Muscle of back (tissue), 11 donors: ENCODE measurements around the gene SLC22A4. TPM values are rescaled to one million over a fixed set of nuclear protein-coding genes. Genes with fewer than 3 reads are reported as not detected.

Experiments
- DNase-seq, 3 donors: peaks; one replicate each; pipeline versions ENCODE4 v3.0.0 to v3.0.0-alpha.2; 2013
- polyA plus RNA-seq, 10 donors: library from polyadenylated mRNA; unstranded; fragments of 120-200 nt; gene quantifications; one replicate each; pipeline ENCODE4 v1.2.1, GENCODE V29; 2013; ENCODE audit not compliant: insufficient read length in 10 of 10

SLC22A4 gene
- polyA plus RNA-seq, 10 donors = 2.9 to 5.2 (median 3.5) TPM

GRCh38 chr5:132261881-132262845 lies 32.0 kb upstream of the SLC22A4 start:
- no peak for DNase-seq

GRCh38 chr5:132262882-132263547 lies 31.2 kb upstream of the SLC22A4 start:
- DNase-seq = no peak

GRCh38 chr5:132263548-132264261 lies 30.5 kb upstream of the SLC22A4 start:
- peak in 2 of 3 donors; percentile 7 to 74 for DNase-seq

GRCh38 chr5:132264546-132265335 lies 29.5 kb upstream of the SLC22A4 start:
- peak in 1 of 3 donors; percentile 11 for DNase-seq

- peak; percentile 89 to 95 (median 91) for DNase-seq
These were observed 28.7 kb upstream of the SLC22A4 start for GRCh38 chr5:132265336-132266030.

- no peak for DNase-seq
These were observed 28.0 kb upstream of the SLC22A4 start for GRCh38 chr5:132266031-132266835.

- peak in 1 of 3 donors; percentile 6 for DNase-seq
These were observed 27.4 kb upstream of the SLC22A4 start for GRCh38 chr5:132266836-132267160.

GRCh38 chr5:132267166-132267739 lies 26.9 kb upstream of the SLC22A4 start:
- DNase-seq = no peak

- peak in 1 of 3 donors; percentile 43 for DNase-seq
These were observed 26.0 kb upstream of the SLC22A4 start for GRCh38 chr5:132267931-132268768.

- DNase-seq = peak in 1 of 3 donors; percentile 54
These were observed 25.2 kb upstream of the SLC22A4 start for GRCh38 chr5:132268769-132269551.

- DNase-seq = peak in 1 of 3 donors; percentile 24
These were observed 24.4 kb upstream of the SLC22A4 start for GRCh38 chr5:132269635-132270334.

GRCh38 chr5:132270335-132270665 lies 23.9 kb upstream of the SLC22A4 start:
- DNase-seq = no peak

- DNase-seq = peak in 1 of 3 donors; percentile 52
These were observed 23.5 kb upstream of the SLC22A4 start for GRCh38 chr5:132270706-132271105.

GRCh38 chr5:132271251-132272246 lies 22.6 kb upstream of the SLC22A4 start:
- DNase-seq = no peak

- peak in 2 of 3 donors; percentile 60 to 75 for DNase-seq
These were observed 21.6 kb upstream of the SLC22A4 start for GRCh38 chr5:132272311-132273210.
